Spleen (tissue), 7 donors: ENCODE data around the gene HIGD2A.

ENCODE experiments used
- POLR2A ChIP-seq, 3 donors: fragments of 450-650 bp; IDR thresholded peaks; one replicate each; pipeline ENCODE4 v1.5.1; 2017; ENCODE audit warnings: antibody characterized with exemption in 3 of 3, mild to moderate bottlenecking in 1 of 3
- TF ChIP-seq, protein P1 (sequence below), 11 experiments: fragments of 200-600 bp in 7 of 11; fragments of 450-650 bp in 4 of 11; sonication (generic) in 4 of 11; IDR thresholded peaks in 8 of 11; conservative IDR thresholded peaks in 3 of 11; 1 replicate in 7 of 11; 2 replicates in 4 of 11; pipeline versions ENCODE4 v1.4.0 to v1.8.0; 2016 to 2021; ENCODE audit warnings: antibody characterized with exemption in 11 of 11, inconsistent platforms in 4 of 11, mild to moderate bottlenecking in 1 of 11
- donor health status: DM: no; HTN: no; CAD: no; lungs with moderate emphysema.
- donor health status: DM: no; HTN: no; CAD: no.
- donor health status: DM: no; HTN: no; CAD: no.

DNA sequence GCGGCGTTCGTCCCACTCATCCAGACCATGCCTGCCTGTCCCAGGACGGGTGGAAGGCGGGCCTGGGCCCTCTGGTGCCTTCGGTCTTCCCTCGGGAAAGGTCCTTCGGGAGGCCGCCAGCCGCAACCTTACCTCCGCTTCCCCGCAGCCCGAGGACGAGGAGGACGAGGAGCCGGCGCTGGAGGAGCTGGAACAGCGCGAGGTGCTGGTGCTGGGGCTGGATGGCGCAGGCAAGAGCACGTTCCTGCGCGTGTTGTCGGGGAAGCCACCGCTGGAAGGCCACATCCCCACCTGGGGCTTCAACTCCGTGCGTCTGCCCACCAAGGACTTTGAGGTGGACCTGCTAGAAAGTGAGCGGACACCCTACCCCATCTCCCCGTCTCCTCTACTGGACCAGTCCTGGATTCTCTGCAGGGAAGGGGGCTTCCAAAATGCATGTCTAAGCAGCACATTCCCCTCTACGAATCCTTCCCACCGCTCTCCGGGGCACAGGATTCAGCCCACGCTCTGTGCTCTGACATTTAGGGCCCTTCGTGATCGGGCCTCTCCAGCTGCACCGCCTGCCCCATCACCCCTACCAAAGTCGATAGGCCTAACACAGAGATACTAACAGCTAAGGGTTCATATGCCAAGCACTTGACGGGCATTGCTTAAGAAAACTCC, 22.2 kb upstream of the HIGD2A start:
- no peak for TF ChIP-seq POLR2A (IDR thresholded peaks at IDR 0.05)
- TF ChIP-seq, protein P1, sequence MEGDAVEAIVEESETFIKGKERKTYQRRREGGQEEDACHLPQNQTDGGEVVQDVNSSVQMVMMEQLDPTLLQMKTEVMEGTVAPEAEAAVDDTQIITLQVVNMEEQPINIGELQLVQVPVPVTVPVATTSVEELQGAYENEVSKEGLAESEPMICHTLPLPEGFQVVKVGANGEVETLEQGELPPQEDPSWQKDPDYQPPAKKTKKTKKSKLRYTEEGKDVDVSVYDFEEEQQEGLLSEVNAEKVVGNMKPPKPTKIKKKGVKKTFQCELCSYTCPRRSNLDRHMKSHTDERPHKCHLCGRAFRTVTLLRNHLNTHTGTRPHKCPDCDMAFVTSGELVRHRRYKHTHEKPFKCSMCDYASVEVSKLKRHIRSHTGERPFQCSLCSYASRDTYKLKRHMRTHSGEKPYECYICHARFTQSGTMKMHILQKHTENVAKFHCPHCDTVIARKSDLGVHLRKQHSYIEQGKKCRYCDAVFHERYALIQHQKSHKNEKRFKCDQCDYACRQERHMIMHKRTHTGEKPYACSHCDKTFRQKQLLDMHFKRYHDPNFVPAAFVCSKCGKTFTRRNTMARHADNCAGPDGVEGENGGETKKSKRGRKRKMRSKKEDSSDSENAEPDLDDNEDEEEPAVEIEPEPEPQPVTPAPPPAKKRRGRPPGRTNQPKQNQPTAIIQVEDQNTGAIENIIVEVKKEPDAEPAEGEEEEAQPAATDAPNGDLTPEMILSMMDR (IDR thresholded peaks at IDR 0.05 in 8 of 11, conservative IDR thresholded peaks at IDR 0.05 in 3 of 11): no peak
